Measurements from ENCODE around the gene NEDD8.

Gene NEDD8

DNA sequence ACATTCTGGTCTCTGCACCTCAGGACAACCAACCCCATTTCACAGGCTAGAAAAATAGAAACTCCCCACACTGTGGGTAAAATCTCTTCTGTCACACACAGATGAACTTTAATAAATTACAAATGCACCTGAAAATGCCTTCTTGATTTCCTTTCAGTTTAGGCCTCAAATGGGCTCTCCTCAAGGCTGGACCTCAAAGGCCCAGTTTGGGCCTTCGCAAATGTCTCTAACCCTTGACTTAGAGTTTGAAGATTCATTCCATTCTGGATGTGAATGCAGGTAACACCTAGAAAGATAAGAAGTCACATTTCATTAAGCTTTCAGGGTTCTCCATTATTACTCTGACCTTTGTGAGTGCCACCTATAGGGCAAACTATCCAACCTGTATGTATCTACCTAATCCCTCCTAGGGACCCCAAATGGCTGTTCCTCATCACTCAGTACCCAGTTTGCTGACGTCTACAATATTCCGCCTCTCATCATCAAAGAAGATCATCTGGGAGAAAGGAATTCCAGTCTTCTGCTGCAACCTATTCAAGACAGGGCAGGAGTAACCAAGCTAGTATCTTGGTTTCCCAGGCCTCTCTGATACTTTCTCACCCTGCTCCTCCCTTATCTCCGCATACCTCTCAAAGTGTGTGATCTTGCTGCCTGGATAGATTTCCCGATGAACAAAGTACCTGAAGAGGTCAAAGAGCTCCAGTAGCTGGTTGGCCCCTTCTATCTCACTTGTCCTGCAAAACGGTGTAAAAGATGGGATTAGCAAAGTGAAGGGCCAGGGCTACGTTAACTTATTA lies 18.1 kb downstream of the NEDD8 start:
- H3K4me3 ChIP-seq (ENCODE audit: insufficient read depth, low read length, poor library complexity, severe bottlenecking) = peak overlapping the region; percentile 64
- TF ChIP-seq CTCF (IDR thresholded peaks at IDR 0.05; ENCODE audit: insufficient read depth, low read length, poor library complexity, severe bottlenecking) (peak; percentile 19), EZH2phosphoT487 (conservative IDR thresholded peaks at IDR 0.05; ENCODE audit: low read length) (no peak)
- H3K9me2 ChIP-seq (replicated peaks; ENCODE audit: insufficient read depth, low read length) = no peaks in the 10 kb centered on the region
- no peaks in the 10 kb centered on the region for H3K36me3 ChIP-seq (ENCODE audit: low read length)
- no peak overlapping the region for H2AFZ ChIP-seq (ENCODE audit: low read depth, low read length, severe bottlenecking)
- H3K9me3 ChIP-seq (ENCODE audit: insufficient read depth, low read length) = no peaks in the 10 kb centered on the region
- no peaks in the 10 kb centered on the region for H3K79me2 ChIP-seq (ENCODE audit: insufficient read depth, low read length)
- H3K9ac ChIP-seq (ENCODE audit: low read length) = peak overlapping the region; percentile 82
- peak overlapping the region; percentile 59 for H3K4me2 ChIP-seq (ENCODE audit: low read depth, low read length, poor library complexity, severe bottlenecking)
- H3K27me3 ChIP-seq (ENCODE audit: low read length) = no peaks in the 10 kb centered on the region
- H3F3A ChIP-seq (ENCODE audit: insufficient read depth) = peaks cover 26% of the 10 kb centered on the region
- H3K27ac ChIP-seq (ENCODE audit: low read depth, low read length) = peak overlapping the region; percentile 88
- H4K20me1 ChIP-seq (ENCODE audit: low read depth, low read length) = no peaks in the 10 kb centered on the region

GRCh38 chr14:24212924-24213865 lies 19.0 kb downstream of the NEDD8 start, which contains the start of gene CHMP4A:
TSS of gene CHMP4A (minus strand) at chr14:24213488. CDS start at chr14:24213439, 49 bp downstream.
- TF ChIP-seq CTCF (IDR thresholded peaks at IDR 0.05; ENCODE audit: insufficient read depth, low read length, poor library complexity, severe bottlenecking) = no peak
- TF ChIP-seq EZH2phosphoT487 (conservative IDR thresholded peaks at IDR 0.05; ENCODE audit: low read length) = no peak
- Histone ChIP-seq H2AFZ (ENCODE audit: low read depth, low read length, severe bottlenecking) (no peak within 1 kb of the TSS), H3K4me2 (ENCODE audit: low read depth, low read length, poor library complexity, severe bottlenecking) (peak within 1 kb of the TSS; percentile 59), H3K9me3 (ENCODE audit: insufficient read depth, low read length) (no peaks in the 10 kb centered on the region), H3K27ac (ENCODE audit: low read depth, low read length) (peak within 1 kb of the TSS; percentile 88), H3K36me3 (ENCODE audit: low read length) (no peaks in the 10 kb centered on the region), H3K4me3 (ENCODE audit: insufficient read depth, low read length, poor library complexity, severe bottlenecking) (peak within 1 kb of the TSS; percentile 64), H3F3A (ENCODE audit: insufficient read depth) (peaks cover 22% of the 10 kb centered on the region), H4K20me1 (ENCODE audit: low read depth, low read length) (no peaks in the 10 kb centered on the region), H3K79me2 (ENCODE audit: insufficient read depth, low read length) (no peaks in the 10 kb centered on the region), H3K9ac (ENCODE audit: low read length) (peak within 1 kb of the TSS; percentile 82), H3K9me2 (replicated peaks; ENCODE audit: insufficient read depth, low read length) (no peaks in the 10 kb centered on the region), H3K27me3 (ENCODE audit: low read length) (no peaks in the 10 kb centered on the region)

GRCh38 chr14:24211311-24211710 lies 20.9 kb downstream of the NEDD8 start:
- Histone ChIP-seq H3K9me3 (ENCODE audit: insufficient read depth, low read length) (no peaks in the 10 kb centered on the region), H3K9ac (ENCODE audit: low read length) (no peak overlapping the region), H4K20me1 (ENCODE audit: low read depth, low read length) (no peaks in the 10 kb centered on the region), H3K4me3 (ENCODE audit: insufficient read depth, low read length, poor library complexity, severe bottlenecking) (no peak overlapping the region), H3K27ac (ENCODE audit: low read depth, low read length) (no peak overlapping the region), H3K9me2 (replicated peaks; ENCODE audit: insufficient read depth, low read length) (no peaks in the 10 kb centered on the region), H3K4me2 (ENCODE audit: low read depth, low read length, poor library complexity, severe bottlenecking) (peak overlapping the region; percentile 45), H3K79me2 (ENCODE audit: insufficient read depth, low read length) (no peaks in the 10 kb centered on the region), H3F3A (ENCODE audit: insufficient read depth) (peaks cover 18% of the 10 kb centered on the region), H3K27me3 (ENCODE audit: low read length) (no peaks in the 10 kb centered on the region), H3K36me3 (ENCODE audit: low read length) (no peaks in the 10 kb centered on the region), H2AFZ (ENCODE audit: low read depth, low read length, severe bottlenecking) (no peak overlapping the region)
- TF ChIP-seq CTCF (IDR thresholded peaks at IDR 0.05; ENCODE audit: insufficient read depth, low read length, poor library complexity, severe bottlenecking) (no peak), EZH2phosphoT487 (conservative IDR thresholded peaks at IDR 0.05; ENCODE audit: low read length) (no peak)

Data from SU-DHL-6 (cell line).